NB4 (cell line): ENCODE measurements around the gene EHD2.

Experiments
- MYC ChIP-seq: IDR thresholded peaks from 2 replicates; pipeline ENCODE4 v1.6.1; 2011; ENCODE audit warnings: low read depth, low read length
- POLR2A ChIP-seq: IDR thresholded peaks from 2 replicates; pipeline ENCODE4 v1.6.1; 2011; ENCODE audit warnings: mild to moderate bottlenecking; ENCODE audit not compliant: insufficient read length; ENCODE audit errors: extremely low read depth

DNA sequence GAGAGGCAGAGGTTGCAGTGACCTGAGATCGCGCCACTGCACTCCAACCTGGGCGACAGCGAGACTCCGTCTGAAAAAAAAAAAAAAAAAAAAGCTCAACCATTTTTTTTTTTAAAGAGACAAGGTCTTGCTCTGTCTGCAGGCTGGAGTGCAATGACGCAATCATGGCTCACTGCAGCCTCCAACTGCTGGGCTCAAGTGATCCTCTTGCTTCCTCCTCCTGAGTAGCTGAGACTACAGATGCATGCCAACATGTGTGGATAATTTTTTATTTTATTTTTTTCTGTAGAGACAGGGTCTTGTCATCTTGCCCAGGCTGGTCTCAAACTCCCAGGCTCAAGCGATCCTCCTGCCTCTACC, 10.3 kb downstream of the EHD2 start:
- TF ChIP-seq POLR2A, result no peak
- TF ChIP-seq MYC, result 0 out of 2 replicates have a peak, but pooled peaks have one; percentile 10
